KOPT-K1 (cell line): ENCODE results near the gene NDOR1.

Experiments
- H3K27ac ChIP-seq: fragments of 200-600 bp; sonication (generic); 2 replicates; pipeline ENCODE4 v1.5.1; 2016; ENCODE audit warnings: antibody characterized with exemption, mild to moderate bottlenecking, low read depth, low read length; ENCODE audit not compliant: poor library complexity, severe bottlenecking
- H3K36me3 ChIP-seq: fragments of 200-600 bp; sonication (generic); 2 replicates; pipeline ENCODE4 v1.5.1; 2017; ENCODE audit warnings: antibody characterized with exemption, mild to moderate bottlenecking, low read length, moderate library complexity; ENCODE audit not compliant: insufficient read depth
- H3K9me3 ChIP-seq: fragments of 200-600 bp; sonication (generic); 2 replicates; pipeline ENCODE4 v1.5.1; 2017; ENCODE audit warnings: antibody characterized with exemption, low read length, mild to moderate bottlenecking; ENCODE audit not compliant: insufficient read depth, poor library complexity, severe bottlenecking

NDOR1 gene

GRCh38 chr9:137195525-137196220, 9.8 kb upstream of the NDOR1 start:
- peaks cover 12% of the 10 kb centered on the region; the same call in 1 of the 2 replicates for H3K36me3 ChIP-seq
- H3K27ac ChIP-seq: no peak overlapping the region
- no peaks in the 10 kb centered on the region for H3K9me3 ChIP-seq

DNA sequence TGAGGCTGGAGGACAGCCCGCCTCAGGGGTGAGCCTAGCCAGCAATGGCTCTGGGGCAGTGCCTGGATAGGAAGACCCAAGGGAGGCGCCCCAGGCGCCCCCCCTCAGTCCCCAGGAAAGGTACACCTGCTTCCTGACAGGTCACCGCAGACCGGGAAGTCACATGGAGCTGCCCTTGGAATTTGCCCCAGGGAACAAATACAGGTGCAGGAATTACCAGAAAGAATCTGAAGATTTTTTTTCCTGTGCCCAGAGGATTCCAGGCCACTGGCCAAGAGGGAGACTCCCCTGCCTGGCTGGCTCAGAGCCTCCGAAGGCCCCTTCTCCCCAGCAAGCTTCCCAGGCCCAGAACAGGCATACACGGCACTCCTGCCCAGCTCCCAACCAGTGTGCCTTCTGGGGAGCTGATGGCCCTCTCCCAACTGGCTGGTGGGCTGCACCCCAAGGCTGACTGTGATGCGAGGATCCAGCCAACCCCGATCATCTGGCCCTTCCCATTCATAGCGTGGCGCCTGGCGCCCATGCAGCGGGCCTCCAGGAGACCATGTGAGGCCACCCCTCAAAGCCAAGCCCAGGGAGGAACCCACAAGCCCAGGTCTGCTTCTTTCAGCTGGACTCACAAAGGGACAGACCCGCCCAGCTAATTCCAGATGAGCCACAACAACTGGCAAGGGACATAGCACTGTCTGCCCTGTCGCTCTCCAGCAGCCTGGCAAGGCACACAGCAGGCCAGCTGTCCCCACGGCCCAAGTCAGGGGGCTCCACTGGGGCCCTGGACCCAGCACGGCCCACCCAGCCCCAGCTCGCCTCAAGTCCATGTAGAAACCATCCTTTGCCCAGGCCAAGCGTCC, 7.2 kb upstream of the NDOR1 start:
- Histone ChIP-seq H3K27ac (no peak overlapping the region), H3K9me3 (no peaks in the 10 kb centered on the region), H3K36me3 (no peaks in the 10 kb centered on the region)

- no peaks in the 10 kb centered on the region for H3K9me3 ChIP-seq
- H3K27ac ChIP-seq: no peak overlapping the region
- no peaks in the 10 kb centered on the region for H3K36me3 ChIP-seq
Observed at GRCh38 chr9:137198902-137199283, 6.6 kb upstream of the NDOR1 start.

GRCh38 chr9:137199411-137200121, 5.9 kb upstream of the NDOR1 start:
- no peaks in the 10 kb centered on the region for H3K9me3 ChIP-seq
- no peaks in the 10 kb centered on the region for H3K36me3 ChIP-seq
- no peak overlapping the region for H3K27ac ChIP-seq

DNA sequence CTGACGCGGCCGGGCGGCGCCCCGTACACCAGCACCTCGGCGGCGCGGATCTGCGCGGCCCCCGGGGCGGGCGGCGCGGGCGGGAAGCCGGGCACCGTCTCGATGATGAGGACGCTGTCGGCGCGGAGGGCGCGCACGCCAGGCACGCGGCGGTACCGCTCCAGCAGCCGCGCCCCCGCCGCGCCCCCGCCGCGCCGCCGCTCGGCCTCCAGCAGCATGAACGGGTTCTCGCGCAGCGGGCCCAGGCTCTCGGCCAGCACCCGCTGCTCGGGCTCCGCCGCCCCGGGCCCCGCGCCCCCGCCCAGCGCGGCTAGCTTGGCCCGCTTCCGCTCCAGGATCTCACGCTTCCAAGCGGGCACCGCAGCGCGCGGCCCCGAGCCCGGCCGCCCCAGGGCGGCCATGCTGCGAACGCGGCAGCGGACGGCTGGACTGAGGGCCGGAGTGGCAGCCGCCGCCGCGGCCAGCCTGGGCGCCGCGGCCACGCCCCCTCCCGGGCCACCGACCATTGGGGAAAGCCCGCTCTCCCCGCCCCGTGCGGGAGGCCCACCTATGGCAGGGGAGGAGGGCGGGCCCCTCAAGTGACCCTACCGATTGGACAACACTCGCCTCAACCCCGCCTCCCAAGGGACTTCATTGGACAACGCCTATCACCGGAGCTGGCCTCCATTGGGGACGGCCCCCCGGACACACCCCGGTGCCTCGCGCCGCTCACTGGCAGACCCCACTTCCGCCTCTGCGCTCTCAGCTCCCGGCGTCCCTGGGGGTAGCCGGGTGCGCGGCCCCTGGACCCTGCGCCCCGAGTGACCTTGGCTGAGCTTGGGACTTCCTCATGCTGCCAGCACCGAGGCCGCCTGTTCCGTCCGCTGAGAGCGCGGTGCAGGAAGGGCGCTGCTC, 4.9 kb upstream of the NDOR1 start, which contains the start of gene TPRN:
TSS of gene TPRN (minus strand) at position 431 of the 894 bp plus-strand sequence. CDS start at position 401, 30 bp downstream.
- peak within 1 kb of the TSS; percentile 71 for H3K27ac ChIP-seq
- H3K36me3 ChIP-seq: no peaks in the 10 kb centered on the region
- H3K9me3 ChIP-seq: no peaks in the 10 kb centered on the region

DNA sequence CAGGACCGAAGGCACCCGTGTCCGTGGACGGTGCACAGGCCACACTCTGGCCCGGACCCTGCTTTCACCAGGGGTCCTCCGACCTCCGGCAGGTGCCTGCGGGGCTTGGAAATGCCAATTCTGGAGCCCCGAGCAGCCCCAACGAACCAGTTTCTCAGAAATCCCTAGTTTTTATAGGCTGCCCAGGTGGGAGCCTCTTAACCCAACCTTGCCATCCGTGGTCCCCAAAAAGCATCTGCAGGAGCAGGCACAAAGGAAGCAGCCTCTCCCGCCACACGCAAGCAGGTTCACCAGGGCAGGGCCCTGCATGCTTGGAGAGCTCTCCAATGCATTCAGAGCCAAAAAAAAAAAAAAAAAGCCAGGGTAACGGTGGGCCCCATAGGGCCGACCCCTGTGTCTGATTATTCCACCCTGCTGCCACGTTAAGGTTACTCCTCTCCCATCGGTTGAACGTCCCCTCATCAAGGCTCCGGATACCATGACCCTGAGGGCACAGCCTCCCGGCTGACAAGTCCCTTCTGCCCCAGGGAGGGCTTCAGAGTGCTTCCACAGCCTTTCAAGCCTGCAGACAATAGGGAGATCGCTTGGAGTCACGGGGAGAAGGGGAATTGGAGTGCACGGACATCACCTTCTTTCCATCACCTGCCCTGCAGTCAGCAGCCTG, 4.2 kb upstream of the NDOR1 start:
- no peaks in the 10 kb centered on the region for H3K9me3 ChIP-seq
- H3K27ac ChIP-seq: peak overlapping the region; percentile 71

DNA sequence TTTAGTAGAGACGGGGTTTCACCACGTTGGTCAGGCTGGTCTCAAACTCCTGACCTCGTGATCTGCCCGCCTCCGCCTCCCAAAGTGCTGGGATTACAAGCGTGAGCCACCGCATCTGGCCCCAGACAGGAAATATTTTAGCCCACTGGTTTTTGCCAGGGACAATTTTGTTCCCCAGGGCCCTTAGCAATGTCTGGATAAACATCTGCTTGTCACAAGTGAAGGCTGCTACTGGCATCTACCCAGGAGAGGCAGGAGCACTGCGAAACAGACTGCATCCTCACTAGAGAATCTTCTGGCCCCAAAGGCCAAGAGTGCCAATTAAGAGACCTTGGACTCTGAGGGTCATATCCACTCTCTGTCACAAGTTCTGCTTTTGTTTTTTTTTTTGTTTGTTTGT, 2.5 kb upstream of the NDOR1 start:
- Histone ChIP-seq H3K27ac (no peak overlapping the region), H3K9me3 (no peaks in the 10 kb centered on the region), H3K36me3 (peaks cover 10% of the 10 kb centered on the region; the same call in 1 of the 2 replicates)

More for the DNA sequence above, 4.2 kb upstream of the NDOR1 start:
- H3K36me3 ChIP-seq: no peaks in the 10 kb centered on the region

DNA sequence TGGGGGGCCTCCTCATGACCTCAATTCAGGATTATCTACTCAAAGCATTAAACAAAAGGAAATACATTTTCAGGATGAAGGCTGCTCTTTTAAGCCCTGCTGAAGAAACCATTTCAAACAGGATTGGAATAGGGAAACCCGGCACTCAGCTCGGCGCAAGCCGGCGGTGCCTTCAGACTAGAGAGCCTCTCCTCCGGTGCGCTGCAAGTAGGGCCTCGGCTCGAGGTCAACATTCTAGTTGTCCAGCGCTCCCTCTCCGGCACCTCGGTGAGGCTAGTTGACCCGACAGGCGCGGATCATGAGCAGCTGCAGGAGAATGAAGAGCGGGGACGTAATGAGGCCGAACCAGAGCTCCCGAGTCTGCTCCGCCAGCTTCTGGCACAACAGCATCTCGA, 772 bp upstream of the NDOR1 start:
- peaks cover 25% of the 10 kb centered on the region for H3K36me3 ChIP-seq
- H3K27ac ChIP-seq: peak overlapping the region; percentile 76
- H3K9me3 ChIP-seq: no peaks in the 10 kb centered on the region

GRCh38 chr9:137206602-137207001, 1.1 kb downstream of the NDOR1 start:
- H3K27ac ChIP-seq: peak overlapping the region; percentile 76
- peaks cover 42% of the 10 kb centered on the region for H3K36me3 ChIP-seq
- H3K9me3 ChIP-seq: no peaks in the 10 kb centered on the region

DNA sequence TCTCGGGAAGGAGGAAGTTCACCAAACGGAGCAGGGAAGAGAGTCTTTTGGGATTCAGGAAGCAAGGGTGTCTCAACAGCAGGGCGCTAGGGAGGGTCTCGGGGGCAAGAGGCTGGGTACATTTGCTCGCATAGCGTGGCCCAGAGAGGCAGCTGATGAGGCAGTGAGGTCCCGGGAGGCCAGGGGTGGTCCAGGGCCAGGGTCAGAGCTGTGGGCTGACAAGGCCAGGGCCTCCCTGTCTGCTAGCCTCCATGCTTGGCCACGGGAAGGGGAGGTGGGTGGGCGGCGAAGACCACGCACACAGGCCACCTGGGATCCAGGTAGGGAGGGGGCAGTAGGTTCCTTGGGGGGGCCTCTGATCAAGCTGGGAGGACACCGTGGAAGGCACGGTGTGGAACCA, 6.0 kb downstream of the NDOR1 start:
- Histone ChIP-seq H3K9me3 (no peaks in the 10 kb centered on the region), H3K36me3 (peaks cover 84% of the 10 kb centered on the region), H3K27ac (no peak overlapping the region)

GRCh38 chr9:137212520-137212919, 7.0 kb downstream of the NDOR1 start:
- H3K9me3 ChIP-seq: no peaks in the 10 kb centered on the region
- no peak overlapping the region for H3K27ac ChIP-seq
- peaks cover 86% of the 10 kb centered on the region for H3K36me3 ChIP-seq

DNA sequence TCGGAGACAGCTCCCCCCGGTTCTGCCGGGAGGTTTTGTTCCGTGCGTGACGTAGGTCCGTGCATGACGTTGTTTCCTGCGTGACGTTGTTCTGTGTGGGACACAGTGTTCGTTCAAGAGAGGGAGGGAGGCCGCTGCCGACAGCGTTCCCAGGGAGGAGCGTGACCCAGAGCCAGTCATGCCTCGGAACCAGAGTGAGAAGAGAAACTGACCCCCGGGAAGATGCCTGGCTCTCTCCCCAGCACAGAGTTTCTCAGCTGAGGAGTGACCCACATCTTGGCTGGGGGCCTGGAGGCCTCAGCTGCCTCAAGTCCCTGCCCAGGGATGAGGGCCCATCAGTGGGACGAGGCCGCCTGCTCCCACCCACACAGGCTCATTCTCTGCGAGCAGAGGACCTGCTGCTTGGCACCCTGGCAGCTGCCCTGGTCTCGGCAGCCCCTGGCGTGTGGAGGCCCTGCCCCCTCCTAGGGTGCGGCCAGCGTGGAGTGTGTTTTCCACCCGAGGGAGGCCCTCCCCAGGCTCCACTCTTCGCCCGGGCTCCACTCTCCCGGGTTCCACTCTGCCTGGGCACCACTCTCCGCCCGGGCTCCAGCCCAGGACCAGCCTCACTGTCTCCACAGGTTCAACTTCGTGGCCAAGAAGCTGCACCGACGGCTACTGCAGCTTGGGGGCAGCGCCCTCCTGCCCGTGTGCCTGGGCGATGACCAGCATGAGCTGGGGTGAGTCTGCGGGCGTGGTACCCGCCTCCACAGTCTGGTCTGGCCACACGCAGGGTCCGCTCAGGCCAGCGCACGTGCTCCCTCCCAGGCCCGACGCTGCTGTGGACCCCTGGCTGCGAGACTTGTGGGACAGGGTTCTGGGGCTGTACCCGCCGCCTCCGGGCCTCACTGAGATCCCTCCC, 7.9 kb downstream of the NDOR1 start:
- no peak overlapping the region for H3K27ac ChIP-seq
- H3K9me3 ChIP-seq: no peaks in the 10 kb centered on the region
- H3K36me3 ChIP-seq: peaks cover 84% of the 10 kb centered on the region

DNA sequence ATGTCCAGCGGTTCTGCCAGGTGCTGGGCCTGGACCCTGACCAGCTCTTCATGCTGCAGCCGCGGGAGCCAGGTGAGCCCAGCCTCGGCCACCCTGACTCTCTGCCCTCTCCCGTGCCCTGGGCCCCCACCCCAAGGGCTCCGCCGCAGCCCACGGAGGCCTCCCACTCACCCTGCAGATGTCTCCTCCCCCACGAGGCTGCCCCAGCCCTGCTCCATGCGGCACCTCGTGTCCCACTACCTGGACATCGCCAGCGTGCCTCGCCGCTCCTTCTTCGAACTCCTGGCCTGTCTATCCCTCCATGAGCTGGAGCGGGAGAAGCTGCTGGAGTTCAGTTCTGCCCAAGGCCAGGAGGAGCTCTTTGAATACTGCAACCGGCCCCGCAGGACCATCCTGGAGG, 9.1 kb downstream of the NDOR1 start:
- H3K27ac ChIP-seq: no peak overlapping the region
- H3K9me3 ChIP-seq: no peaks in the 10 kb centered on the region
- H3K36me3 ChIP-seq: peaks cover 79% of the 10 kb centered on the region
